PC-9 (cell line): ENCODE results near the gene KIF26B.

Source experiments
- EZH2 ChIP-seq: fragments of 200-600 bp; sonication (generic); IDR thresholded peaks from 2 replicates; pipeline ENCODE4 v1.8.0; 2017; ENCODE audit warnings: antibody characterized with exemption, low read depth
- TF ChIP-seq, protein P1 (sequence below): fragments of 200-600 bp; sonication (generic); conservative IDR thresholded peaks from 2 replicates; pipeline ENCODE4 v1.6.1; 2017; ENCODE audit warnings: mixed run types, antibody characterized with exemption, mild to moderate bottlenecking, moderate library complexity

DNA sequence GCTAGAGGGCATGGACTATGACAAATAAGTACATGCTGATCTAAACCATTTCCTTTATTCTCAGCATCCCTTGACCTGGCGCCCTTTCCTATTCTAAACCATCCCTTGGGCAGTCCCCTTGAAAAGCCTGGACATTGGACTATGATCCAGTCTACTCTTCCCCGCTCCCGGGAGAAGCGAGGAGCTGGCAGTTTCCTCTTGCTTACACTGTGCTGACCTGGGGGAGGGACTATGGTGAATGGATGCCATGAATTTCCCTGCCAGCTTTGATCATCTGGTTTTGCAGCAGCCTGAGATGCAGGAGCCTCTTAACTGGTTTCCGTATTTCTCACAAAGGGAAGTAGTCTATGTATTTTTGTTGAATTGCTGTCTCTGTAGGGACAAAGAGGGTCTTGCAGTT, 121.7 kb downstream of the KIF26B start:
- TF ChIP-seq, protein P1, sequence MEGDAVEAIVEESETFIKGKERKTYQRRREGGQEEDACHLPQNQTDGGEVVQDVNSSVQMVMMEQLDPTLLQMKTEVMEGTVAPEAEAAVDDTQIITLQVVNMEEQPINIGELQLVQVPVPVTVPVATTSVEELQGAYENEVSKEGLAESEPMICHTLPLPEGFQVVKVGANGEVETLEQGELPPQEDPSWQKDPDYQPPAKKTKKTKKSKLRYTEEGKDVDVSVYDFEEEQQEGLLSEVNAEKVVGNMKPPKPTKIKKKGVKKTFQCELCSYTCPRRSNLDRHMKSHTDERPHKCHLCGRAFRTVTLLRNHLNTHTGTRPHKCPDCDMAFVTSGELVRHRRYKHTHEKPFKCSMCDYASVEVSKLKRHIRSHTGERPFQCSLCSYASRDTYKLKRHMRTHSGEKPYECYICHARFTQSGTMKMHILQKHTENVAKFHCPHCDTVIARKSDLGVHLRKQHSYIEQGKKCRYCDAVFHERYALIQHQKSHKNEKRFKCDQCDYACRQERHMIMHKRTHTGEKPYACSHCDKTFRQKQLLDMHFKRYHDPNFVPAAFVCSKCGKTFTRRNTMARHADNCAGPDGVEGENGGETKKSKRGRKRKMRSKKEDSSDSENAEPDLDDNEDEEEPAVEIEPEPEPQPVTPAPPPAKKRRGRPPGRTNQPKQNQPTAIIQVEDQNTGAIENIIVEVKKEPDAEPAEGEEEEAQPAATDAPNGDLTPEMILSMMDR, result no peak
- no peak for TF ChIP-seq EZH2
